SK-N-SH treated with all-trans-retinoic acid at 6 μM for 48 hours (cell line): Measurements from ENCODE around the gene CYBC1.
A peak's percentile ranks its signal among the peaks of the same experiment; 100 is the strongest.

ENCODE experiments used
- ATAC-seq: fragments of 200-7000 bp; cut with Tn5 transposase; 3 replicates; pipeline ENCODE4 v1.9.1; 2020; ENCODE audit warnings: mild to moderate bottlenecking, moderate library complexity
- ARNTL ChIP-seq: fragments of 450-650 bp; formaldehyde crosslinking; IDR thresholded peaks from 2 replicates; pipeline ENCODE4 v1.5.0; 2020; ENCODE audit warnings: low read depth, mild to moderate bottlenecking, moderate library complexity, borderline replicate concordance
- BACH2 ChIP-seq: fragments of 250-450 bp; sonication (Bioruptor Pico); IDR thresholded peaks from 2 replicates; pipeline ENCODE4 v1.9.0; 2021; ENCODE audit warnings: mild to moderate bottlenecking, borderline replicate concordance
- CSDC2 ChIP-seq: fragments of 250-450 bp; sonication (Bioruptor Pico); IDR thresholded peaks from 2 replicates; pipeline ENCODE4 v1.5.0; 2020; ENCODE audit warnings: mild to moderate bottlenecking, moderate library complexity
- ESRRG ChIP-seq: fragments of 250-450 bp; sonication (Bioruptor Pico); IDR thresholded peaks from 2 replicates; pipeline ENCODE4 v1.6.1; 2021; ENCODE audit warnings: mild to moderate bottlenecking
- GLIS3 ChIP-seq: fragments of 250-450 bp; sonication (Bioruptor Pico); IDR thresholded peaks from 2 replicates; pipeline ENCODE4 v1.5.0; 2020; ENCODE audit warnings: mild to moderate bottlenecking, moderate library complexity
- ISL1 ChIP-seq: fragments of 250-450 bp; sonication (Bioruptor Pico); IDR thresholded peaks from 2 replicates; pipeline ENCODE4 v2.1.2; 2022; ENCODE audit warnings: mild to moderate bottlenecking, moderate library complexity
- OSR1 ChIP-seq: fragments of 250-450 bp; sonication (Bioruptor Pico); IDR thresholded peaks from 2 replicates; pipeline ENCODE4 v1.8.0; 2022; ENCODE audit warnings: moderate library complexity, mild to moderate bottlenecking, inconsistent platforms
- PPARA ChIP-seq: fragments of 250-450 bp; sonication (Bioruptor Pico); IDR thresholded peaks from 2 replicates; pipeline ENCODE4 v1.5.0; 2020; ENCODE audit warnings: mild to moderate bottlenecking, borderline replicate concordance
- RARB ChIP-seq: fragments of 250-450 bp; sonication (Bioruptor Pico); IDR thresholded peaks from 2 replicates; pipeline ENCODE4 v1.8.0; 2021; ENCODE audit warnings: mild to moderate bottlenecking, moderate library complexity
- SNAI2 ChIP-seq: fragments of 250-450 bp; sonication (Bioruptor Pico); IDR thresholded peaks from 2 replicates; pipeline ENCODE4 v1.5.0; 2020; ENCODE audit warnings: mild to moderate bottlenecking, moderate library complexity
- TCF4 ChIP-seq: fragments of 250-450 bp; sonication (Bioruptor Pico); IDR thresholded peaks from 2 replicates; pipeline ENCODE4 v1.8.0; 2021; ENCODE audit warnings: mild to moderate bottlenecking, moderate library complexity, borderline replicate concordance
- TOX ChIP-seq: fragments of 250-450 bp; sonication (Bioruptor Pico); IDR thresholded peaks from 2 replicates; pipeline ENCODE4 v1.8.0; 2021; ENCODE audit warnings: mild to moderate bottlenecking, moderate library complexity, borderline replicate concordance
- ZC3H10 ChIP-seq: fragments of 250-450 bp; sonication (Bioruptor Pico); IDR thresholded peaks from 2 replicates; pipeline ENCODE4 v1.5.1; 2021; ENCODE audit warnings: mild to moderate bottlenecking, moderate library complexity
- ZFP3 ChIP-seq: fragments of 250-450 bp; sonication (Bioruptor Pico); IDR thresholded peaks from 2 replicates; pipeline ENCODE4 v1.5.0; 2020; ENCODE audit warnings: mild to moderate bottlenecking, moderate library complexity
- ZFP30 ChIP-seq: fragments of 450-650 bp; formaldehyde crosslinking; IDR thresholded peaks from 2 replicates; pipeline ENCODE4 v1.5.0; 2022; ENCODE audit warnings: mild to moderate bottlenecking, moderate library complexity
- ZNF565 ChIP-seq: fragments of 450-650 bp; formaldehyde crosslinking; conservative IDR thresholded peaks from 2 replicates; pipeline ENCODE4 v1.5.0; 2020; ENCODE audit warnings: low read depth, mild to moderate bottlenecking, moderate library complexity
- ZNF70 ChIP-seq: fragments of 450-650 bp; formaldehyde crosslinking; IDR thresholded peaks from 2 replicates; pipeline ENCODE4 v1.5.0; 2020; ENCODE audit warnings: mild to moderate bottlenecking, moderate library complexity
- ZNF8 ChIP-seq: fragments of 450-650 bp; formaldehyde crosslinking; IDR thresholded peaks from 2 replicates; pipeline ENCODE4 v1.5.0; 2020; ENCODE audit warnings: mild to moderate bottlenecking, moderate library complexity
- TF ChIP-seq, protein P1 (sequence below): fragments of 250-450 bp; sonication (Bioruptor Pico); IDR thresholded peaks from 2 replicates; pipeline ENCODE4 v1.8.0; 2020; ENCODE audit warnings: mild to moderate bottlenecking, moderate library complexity, borderline replicate concordance
- TF ChIP-seq, protein P2 (sequence below): fragments of 250-450 bp; sonication (Bioruptor Pico); IDR thresholded peaks from 2 replicates; pipeline ENCODE4 v1.5.0; 2020; ENCODE audit warnings: mild to moderate bottlenecking, moderate library complexity
- TF ChIP-seq, protein P3 (sequence below): fragments of 250-450 bp; sonication (Bioruptor Pico); IDR thresholded peaks from 2 replicates; pipeline ENCODE4 v1.8.0; 2021; ENCODE audit warnings: low read depth, mild to moderate bottlenecking, moderate library complexity, borderline replicate concordance
- TF ChIP-seq, protein P4 (sequence below): fragments of 250-450 bp; sonication (Bioruptor Pico); IDR thresholded peaks from 2 replicates; pipeline ENCODE4 v1.5.1; 2021; ENCODE audit warnings: mild to moderate bottlenecking, moderate library complexity
- TF ChIP-seq, protein P5 (sequence below): fragments of 250-450 bp; sonication (Bioruptor Pico); IDR thresholded peaks from 2 replicates; pipeline ENCODE4 v1.5.1; 2020; ENCODE audit warnings: low read depth, mild to moderate bottlenecking, moderate library complexity

Gene CYBC1

DNA sequence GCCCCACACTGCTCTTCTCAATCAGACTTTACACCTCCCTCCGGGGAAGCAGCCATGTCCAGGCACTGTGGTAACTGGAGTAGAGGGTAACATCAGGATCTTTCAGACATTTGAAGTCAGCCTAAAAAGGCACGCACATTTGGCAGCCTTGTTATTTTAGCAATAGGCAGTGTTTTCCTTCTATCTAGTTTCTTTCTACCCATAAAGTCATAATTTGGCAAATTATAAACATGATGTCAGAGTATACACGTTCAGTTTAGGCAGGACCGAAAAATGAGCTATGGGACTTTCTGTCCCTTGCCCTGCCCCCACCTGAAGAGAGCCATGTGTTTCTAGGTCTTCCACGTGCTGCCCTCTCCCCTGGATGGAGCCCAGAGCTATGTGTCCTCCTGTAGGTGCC lies 29.1 kb upstream of the CYBC1 start:
- TF ChIP-seq TCF4 (no peak), RARB (no peak), PPARA (CRISPR knock-in tag) (no peak), ZNF70 (CRISPR knock-in tag) (no peak), ESRRG (CRISPR knock-in tag) (no peak)
- no peak for ATAC-seq

DNA sequence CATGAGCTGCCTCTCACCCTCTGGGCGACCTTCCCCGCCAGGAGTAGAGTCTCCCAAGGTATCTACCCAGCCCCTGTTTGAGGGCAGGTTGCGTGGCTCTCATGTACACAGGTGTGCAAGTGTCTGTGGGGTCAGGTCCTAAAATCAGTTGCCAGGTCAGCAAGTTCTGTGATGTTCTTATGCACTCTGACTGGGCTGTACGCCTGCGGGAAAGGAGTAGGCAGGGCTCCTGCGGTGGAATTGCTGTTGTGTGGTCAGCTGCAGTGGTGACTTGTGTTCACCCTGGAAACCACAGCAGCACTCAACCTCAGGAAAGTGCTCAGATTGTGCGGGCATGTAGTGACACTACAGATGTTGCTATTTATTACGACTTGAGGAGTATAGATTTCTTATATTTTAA lies 27.4 kb upstream of the CYBC1 start:
- no peak for TF ChIP-seq ZC3H10
- TF ChIP-seq, protein P1, sequence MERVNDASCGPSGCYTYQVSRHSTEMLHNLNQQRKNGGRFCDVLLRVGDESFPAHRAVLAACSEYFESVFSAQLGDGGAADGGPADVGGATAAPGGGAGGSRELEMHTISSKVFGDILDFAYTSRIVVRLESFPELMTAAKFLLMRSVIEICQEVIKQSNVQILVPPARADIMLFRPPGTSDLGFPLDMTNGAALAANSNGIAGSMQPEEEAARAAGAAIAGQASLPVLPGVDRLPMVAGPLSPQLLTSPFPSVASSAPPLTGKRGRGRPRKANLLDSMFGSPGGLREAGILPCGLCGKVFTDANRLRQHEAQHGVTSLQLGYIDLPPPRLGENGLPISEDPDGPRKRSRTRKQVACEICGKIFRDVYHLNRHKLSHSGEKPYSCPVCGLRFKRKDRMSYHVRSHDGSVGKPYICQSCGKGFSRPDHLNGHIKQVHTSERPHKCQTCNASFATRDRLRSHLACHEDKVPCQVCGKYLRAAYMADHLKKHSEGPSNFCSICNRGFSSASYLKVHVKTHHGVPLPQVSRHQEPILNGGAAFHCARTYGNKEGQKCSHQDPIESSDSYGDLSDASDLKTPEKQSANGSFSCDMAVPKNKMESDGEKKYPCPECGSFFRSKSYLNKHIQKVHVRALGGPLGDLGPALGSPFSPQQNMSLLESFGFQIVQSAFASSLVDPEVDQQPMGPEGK (CRISPR knock-in tag) = no peak
- no peak for TF ChIP-seq TCF4
- no peak for TF ChIP-seq ZNF8
- TF ChIP-seq CSDC2 (CRISPR knock-in tag) = no peak
- no peak for TF ChIP-seq SNAI2 (CRISPR knock-in tag)
- no peak for TF ChIP-seq BACH2 (CRISPR knock-in tag)
- no peak for TF ChIP-seq ZNF565 (CRISPR knock-in tag)
- TF ChIP-seq, protein P2, sequence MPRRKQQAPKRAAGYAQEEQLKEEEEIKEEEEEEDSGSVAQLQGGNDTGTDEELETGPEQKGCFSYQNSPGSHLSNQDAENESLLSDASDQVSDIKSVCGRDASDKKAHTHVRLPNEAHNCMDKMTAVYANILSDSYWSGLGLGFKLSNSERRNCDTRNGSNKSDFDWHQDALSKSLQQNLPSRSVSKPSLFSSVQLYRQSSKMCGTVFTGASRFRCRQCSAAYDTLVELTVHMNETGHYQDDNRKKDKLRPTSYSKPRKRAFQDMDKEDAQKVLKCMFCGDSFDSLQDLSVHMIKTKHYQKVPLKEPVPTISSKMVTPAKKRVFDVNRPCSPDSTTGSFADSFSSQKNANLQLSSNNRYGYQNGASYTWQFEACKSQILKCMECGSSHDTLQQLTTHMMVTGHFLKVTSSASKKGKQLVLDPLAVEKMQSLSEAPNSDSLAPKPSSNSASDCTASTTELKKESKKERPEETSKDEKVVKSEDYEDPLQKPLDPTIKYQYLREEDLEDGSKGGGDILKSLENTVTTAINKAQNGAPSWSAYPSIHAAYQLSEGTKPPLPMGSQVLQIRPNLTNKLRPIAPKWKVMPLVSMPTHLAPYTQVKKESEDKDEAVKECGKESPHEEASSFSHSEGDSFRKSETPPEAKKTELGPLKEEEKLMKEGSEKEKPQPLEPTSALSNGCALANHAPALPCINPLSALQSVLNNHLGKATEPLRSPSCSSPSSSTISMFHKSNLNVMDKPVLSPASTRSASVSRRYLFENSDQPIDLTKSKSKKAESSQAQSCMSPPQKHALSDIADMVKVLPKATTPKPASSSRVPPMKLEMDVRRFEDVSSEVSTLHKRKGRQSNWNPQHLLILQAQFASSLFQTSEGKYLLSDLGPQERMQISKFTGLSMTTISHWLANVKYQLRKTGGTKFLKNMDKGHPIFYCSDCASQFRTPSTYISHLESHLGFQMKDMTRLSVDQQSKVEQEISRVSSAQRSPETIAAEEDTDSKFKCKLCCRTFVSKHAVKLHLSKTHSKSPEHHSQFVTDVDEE = no peak
- TF ChIP-seq ZFP3 = no peak
- TF ChIP-seq, protein P3, sequence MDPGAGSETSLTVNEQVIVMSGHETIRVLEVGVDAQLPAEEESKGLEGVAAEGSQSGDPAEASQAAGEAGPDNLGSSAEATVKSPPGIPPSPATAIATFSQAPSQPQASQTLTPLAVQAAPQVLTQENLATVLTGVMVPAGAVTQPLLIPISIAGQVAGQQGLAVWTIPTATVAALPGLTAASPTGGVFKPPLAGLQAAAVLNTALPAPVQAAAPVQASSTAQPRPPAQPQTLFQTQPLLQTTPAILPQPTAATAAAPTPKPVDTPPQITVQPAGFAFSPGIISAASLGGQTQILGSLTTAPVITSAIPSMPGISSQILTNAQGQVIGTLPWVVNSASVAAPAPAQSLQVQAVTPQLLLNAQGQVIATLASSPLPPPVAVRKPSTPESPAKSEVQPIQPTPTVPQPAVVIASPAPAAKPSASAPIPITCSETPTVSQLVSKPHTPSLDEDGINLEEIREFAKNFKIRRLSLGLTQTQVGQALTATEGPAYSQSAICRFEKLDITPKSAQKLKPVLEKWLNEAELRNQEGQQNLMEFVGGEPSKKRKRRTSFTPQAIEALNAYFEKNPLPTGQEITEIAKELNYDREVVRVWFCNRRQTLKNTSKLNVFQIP (CRISPR knock-in tag) = no peak
- TF ChIP-seq TOX = no peak
- TF ChIP-seq, protein P4, sequence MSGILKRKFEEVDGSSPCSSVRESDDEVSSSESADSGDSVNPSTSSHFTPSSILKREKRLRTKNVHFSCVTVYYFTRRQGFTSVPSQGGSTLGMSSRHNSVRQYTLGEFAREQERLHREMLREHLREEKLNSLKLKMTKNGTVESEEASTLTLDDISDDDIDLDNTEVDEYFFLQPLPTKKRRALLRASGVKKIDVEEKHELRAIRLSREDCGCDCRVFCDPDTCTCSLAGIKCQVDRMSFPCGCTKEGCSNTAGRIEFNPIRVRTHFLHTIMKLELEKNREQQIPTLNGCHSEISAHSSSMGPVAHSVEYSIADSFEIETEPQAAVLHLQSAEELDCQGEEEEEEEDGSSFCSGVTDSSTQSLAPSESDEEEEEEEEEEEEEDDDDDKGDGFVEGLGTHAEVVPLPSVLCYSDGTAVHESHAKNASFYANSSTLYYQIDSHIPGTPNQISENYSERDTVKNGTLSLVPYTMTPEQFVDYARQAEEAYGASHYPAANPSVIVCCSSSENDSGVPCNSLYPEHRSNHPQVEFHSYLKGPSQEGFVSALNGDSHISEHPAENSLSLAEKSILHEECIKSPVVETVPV = no peak
- TF ChIP-seq ARNTL = no peak
- no peak for TF ChIP-seq ESRRG (CRISPR knock-in tag)
- no peak for TF ChIP-seq RARB
- TF ChIP-seq GLIS3 (CRISPR knock-in tag) = no peak
- no peak for TF ChIP-seq PPARA (CRISPR knock-in tag)
- no peak for ATAC-seq

DNA sequence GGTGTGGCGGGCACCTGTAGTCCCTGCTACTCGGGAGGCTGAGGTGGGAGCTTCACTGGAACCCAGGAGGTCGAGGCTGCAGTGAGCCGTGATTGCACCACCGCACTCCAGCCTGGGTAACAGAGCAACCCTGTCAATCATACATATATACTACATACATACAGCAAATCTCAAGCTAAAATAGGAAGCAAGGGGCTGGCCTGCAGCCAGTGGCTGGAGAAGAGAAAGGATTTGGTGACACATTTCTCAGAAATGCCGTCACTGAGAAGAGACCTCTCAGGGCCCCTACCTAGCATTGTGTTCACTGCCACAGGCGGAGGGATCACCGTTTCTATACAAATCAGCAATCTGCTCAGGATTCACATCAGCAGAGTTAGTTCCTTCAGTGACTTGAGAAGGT lies 24.9 kb upstream of the CYBC1 start:
- ATAC-seq = peak; percentile 21; the same call in 1 of the 3 replicates

More for the DNA sequence above, 24.9 kb upstream of the CYBC1 start:
- TF ChIP-seq, protein P4 = no peak
- TF ChIP-seq ARNTL (no peak), RARB (no peak), ESRRG (CRISPR knock-in tag) (no peak), CSDC2 (CRISPR knock-in tag) (no peak), PPARA (CRISPR knock-in tag) (no peak), ZFP30 (no peak), SNAI2 (CRISPR knock-in tag) (no peak), ZC3H10 (no peak), OSR1 (CRISPR knock-in tag) (no peak), TOX (no peak), ISL1 (CRISPR knock-in tag) (no peak), TCF4 (no peak), ZFP3 (no peak)
- TF ChIP-seq, protein P5, sequence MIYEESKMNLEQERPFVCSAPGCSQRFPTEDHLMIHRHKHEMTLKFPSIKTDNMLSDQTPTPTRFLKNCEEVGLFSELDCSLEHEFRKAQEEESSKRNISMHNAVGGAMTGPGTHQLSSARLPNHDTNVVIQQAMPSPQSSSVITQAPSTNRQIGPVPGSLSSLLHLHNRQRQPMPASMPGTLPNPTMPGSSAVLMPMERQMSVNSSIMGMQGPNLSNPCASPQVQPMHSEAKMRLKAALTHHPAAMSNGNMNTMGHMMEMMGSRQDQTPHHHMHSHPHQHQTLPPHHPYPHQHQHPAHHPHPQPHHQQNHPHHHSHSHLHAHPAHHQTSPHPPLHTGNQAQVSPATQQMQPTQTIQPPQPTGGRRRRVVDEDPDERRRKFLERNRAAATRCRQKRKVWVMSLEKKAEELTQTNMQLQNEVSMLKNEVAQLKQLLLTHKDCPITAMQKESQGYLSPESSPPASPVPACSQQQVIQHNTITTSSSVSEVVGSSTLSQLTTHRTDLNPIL = no peak
- TF ChIP-seq, protein P1 (CRISPR knock-in tag) = no peak
